ENCODE data around the gene SLC25A44. TPM values are rescaled to one million over a fixed set of nuclear protein-coding genes. Genes with fewer than 3 reads are reported as not detected.

SLC25A44 gene
- total RNA-seq, 1 donor from 2014 or later, result 13.5 TPM

DNA sequence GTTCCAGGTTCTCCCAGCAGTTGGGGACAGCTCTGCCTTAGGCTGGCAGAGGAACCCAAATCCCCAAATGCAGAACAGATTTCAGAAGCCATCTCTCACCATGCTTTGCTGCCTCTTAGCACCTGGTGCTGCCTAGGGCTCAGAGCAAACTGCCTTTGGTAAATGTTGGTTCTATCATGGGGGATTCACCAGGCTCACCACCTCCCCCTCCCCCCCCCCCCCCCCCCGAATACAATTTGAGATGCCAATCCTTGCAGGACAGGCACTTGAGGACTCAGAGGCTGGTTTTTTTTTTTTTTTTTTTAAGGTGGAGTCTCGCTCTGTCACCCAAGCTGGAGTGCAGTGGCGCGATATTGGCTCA is 54.4 kb downstream of the SLC25A44 start:
- H3K9me3 ChIP-seq, result no peaks in the 10 kb centered on the region
- intact Hi-C loops (cut with DNase I), result no loop called here
- TF ChIP-seq, protein P1, sequence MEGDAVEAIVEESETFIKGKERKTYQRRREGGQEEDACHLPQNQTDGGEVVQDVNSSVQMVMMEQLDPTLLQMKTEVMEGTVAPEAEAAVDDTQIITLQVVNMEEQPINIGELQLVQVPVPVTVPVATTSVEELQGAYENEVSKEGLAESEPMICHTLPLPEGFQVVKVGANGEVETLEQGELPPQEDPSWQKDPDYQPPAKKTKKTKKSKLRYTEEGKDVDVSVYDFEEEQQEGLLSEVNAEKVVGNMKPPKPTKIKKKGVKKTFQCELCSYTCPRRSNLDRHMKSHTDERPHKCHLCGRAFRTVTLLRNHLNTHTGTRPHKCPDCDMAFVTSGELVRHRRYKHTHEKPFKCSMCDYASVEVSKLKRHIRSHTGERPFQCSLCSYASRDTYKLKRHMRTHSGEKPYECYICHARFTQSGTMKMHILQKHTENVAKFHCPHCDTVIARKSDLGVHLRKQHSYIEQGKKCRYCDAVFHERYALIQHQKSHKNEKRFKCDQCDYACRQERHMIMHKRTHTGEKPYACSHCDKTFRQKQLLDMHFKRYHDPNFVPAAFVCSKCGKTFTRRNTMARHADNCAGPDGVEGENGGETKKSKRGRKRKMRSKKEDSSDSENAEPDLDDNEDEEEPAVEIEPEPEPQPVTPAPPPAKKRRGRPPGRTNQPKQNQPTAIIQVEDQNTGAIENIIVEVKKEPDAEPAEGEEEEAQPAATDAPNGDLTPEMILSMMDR (IDR thresholded peaks at IDR 0.05), result no peak
- H3K4me1 ChIP-seq, result peaks cover 0 to 10% of the 10 kb centered on the region in 2 donors
- no peak overlapping the region for H3K4me3 ChIP-seq
- H3K27ac ChIP-seq, result no peak overlapping the region
- H3K36me3 ChIP-seq, result peaks cover 38 to 40% of the 10 kb centered on the region in 2 donors
- H3K27me3 ChIP-seq, result no peaks in the 10 kb centered on the region
- DNase-seq (ENCODE audit: low spot score in 2 of 2), result no peak

DNA sequence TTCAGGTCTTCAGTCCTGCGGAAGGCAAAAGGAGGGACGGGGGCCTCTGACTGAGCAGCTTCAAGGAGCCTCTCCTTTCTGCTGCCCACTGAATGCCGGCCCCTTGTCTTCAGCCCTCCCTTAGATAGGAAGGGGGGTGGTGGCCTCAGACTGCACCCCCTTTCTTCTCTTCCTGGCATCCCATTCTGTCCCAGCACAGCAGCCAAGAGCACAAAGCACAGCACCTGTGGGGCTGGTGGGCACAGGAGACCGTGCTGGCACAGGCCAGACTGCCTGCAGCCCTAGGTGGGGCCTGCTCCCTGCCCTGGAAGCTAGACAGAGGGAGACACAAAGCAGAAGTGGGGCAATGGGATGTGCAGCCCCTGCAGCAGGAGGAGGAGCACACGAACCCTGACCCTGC is 55.7 kb downstream of the SLC25A44 start:
- intact Hi-C loops (cut with DNase I), result no loop called here
- DNase-seq (ENCODE audit: low spot score in 2 of 2), result no peak

GRCh38 chr1:156251527-156251926 is 57.6 kb downstream of the SLC25A44 start:
- DNase-seq (ENCODE audit: low spot score in 2 of 2), result no peak
- TF ChIP-seq, protein P1 (IDR thresholded peaks at IDR 0.05), result no peak
- peaks cover 59 to 65% of the 10 kb centered on the region in 2 donors for H3K36me3 ChIP-seq
- H3K4me3 ChIP-seq, result no peak overlapping the region
- no peaks in the 10 kb centered on the region for H3K9me3 ChIP-seq
- H3K4me1 ChIP-seq, result peaks cover 0 to 2% of the 10 kb centered on the region in 2 donors
- H3K27me3 ChIP-seq, result no peaks in the 10 kb centered on the region
- intact Hi-C loops (cut with DNase I), result no loop called here
- no peak overlapping the region for H3K27ac ChIP-seq

More for the DNA sequence above, 55.7 kb downstream of the SLC25A44 start:
- Histone ChIP-seq H3K27me3 (no peaks in the 10 kb centered on the region), H3K9me3 (no peaks in the 10 kb centered on the region), H3K4me1 (peaks cover 0 to 10% of the 10 kb centered on the region in 2 donors), H3K27ac (no peak overlapping the region), H3K36me3 (peaks cover 46 to 53% of the 10 kb centered on the region in 2 donors), H3K4me3 (no peak overlapping the region)
- TF ChIP-seq, protein P1 (IDR thresholded peaks at IDR 0.05), result no peak

DNA sequence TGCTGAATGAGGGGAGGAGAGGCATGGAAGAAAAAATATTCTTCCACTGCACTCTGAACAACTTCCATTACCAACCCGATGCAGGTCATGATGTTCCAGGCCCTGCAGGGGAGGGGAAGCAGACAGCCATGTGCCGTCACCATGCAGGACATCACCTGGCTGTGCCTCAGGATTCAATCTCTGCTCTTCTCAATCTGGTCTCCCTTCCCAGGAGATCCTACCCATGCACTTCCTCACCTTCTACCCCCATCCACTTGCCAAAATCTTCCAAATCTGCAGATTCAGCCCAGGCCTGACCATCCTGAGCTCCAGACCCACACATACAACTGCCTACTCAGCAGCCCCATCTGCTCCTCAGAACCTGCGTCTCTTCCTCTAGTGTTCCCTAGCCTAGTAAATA is 59.7 kb downstream of the SLC25A44 start:
- H3K4me3 ChIP-seq, result no peak overlapping the region
- no peaks in the 10 kb centered on the region for H3K4me1 ChIP-seq
- H3K9me3 ChIP-seq, result no peaks in the 10 kb centered on the region
- DNase-seq (ENCODE audit: low spot score in 2 of 2), result no peak
- intact Hi-C loops (cut with DNase I), result no loop called here
- TF ChIP-seq, protein P1 (IDR thresholded peaks at IDR 0.05), result no peak
- peaks cover 79 to 83% of the 10 kb centered on the region in 2 donors for H3K36me3 ChIP-seq
- no peaks in the 10 kb centered on the region for H3K27me3 ChIP-seq
- H3K27ac ChIP-seq, result no peak overlapping the region

DNA sequence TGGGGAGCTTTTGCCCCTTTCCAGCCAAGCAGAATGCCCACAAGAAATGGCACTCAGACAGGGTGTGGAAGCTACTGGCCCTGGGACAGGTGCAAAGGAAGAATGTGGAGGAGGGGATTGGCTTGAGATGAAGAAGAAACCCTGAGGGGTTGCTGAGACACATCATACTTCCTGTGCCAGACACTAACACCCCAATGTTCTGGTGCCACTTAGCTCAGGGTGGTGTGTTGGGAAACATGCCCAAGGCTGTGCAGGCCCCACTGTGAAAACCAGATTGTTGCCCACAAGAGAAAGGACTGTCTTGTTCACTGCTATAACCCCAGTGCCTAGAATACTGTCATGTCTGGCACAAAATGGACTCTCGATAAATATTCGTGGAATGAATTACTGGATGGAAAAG is 63.8 kb downstream of the SLC25A44 start:
- intact Hi-C loops (cut with DNase I), result no loop called here
- DNase-seq (ENCODE audit: low spot score in 2 of 2), result no peak
- Histone ChIP-seq H3K4me1 (no peaks in the 10 kb centered on the region), H3K27ac (no peak overlapping the region), H3K9me3 (no peaks in the 10 kb centered on the region), H3K36me3 (peaks cover 86% of the 10 kb centered on the region in 2 donors), H3K27me3 (no peaks in the 10 kb centered on the region), H3K4me3 (no peak overlapping the region)
- TF ChIP-seq, protein P1 (IDR thresholded peaks at IDR 0.05), result no peak

DNA sequence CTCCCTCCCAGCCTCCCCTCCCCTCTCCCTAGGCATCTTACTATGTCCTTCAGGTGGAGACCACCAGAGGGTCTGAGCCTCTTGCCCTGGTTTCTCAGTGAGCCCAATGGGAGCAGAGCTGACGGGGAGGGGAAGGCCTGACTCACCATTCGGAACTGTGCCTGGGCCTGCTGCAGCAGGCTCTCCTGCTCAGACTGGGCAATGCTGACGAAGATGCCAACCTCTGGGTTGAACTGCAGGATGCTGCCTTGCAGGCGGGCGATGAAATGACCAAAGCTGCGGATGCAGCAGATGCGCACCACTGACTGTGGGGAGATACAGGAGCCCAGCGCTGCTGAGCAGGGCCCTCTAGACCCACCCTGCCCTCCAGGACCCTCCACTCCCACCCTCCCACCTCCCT is 65.0 kb downstream of the SLC25A44 start:
- H3K9me3 ChIP-seq, result no peaks in the 10 kb centered on the region
- H3K4me3 ChIP-seq, result no peak overlapping the region
- TF ChIP-seq, protein P1 (IDR thresholded peaks at IDR 0.05), result no peak
- no peak for DNase-seq (ENCODE audit: low spot score in 2 of 2)
- no peaks in the 10 kb centered on the region for H3K4me1 ChIP-seq
- H3K27ac ChIP-seq, result no peak overlapping the region
- H3K36me3 ChIP-seq, result peaks cover 83 to 86% of the 10 kb centered on the region in 2 donors
- H3K27me3 ChIP-seq, result no peaks in the 10 kb centered on the region
- intact Hi-C loops (cut with DNase I), result no loop called here
